IMR-90 (cell line): Measurements from ENCODE around the gene COL5A3. TPM values are rescaled to one million over a fixed set of nuclear protein-coding genes. Genes with fewer than 3 reads are reported as not detected.

Source experiments
- ATAC-seq: fragments of 200-7000 bp; cut with Tn5 transposase; 2 replicates; pipeline ENCODE4 v1.9.1; 2020; ENCODE audit warnings: low read depth, mild to moderate bottlenecking, moderate library complexity
- BruUV-seq: library from RNA; stranded (reverse); fragments of 400-500 nt; replicated peaks from 2 replicates; lab custom pipeline; 2021; lab: Mats Ljungman, UMichigan
- CTCF ChIA-PET: fragments of 300-600 bp; formaldehyde crosslinking; extraction: SDS; loops from one replicate; lab custom pipeline; 2021; ENCODE audit warnings: antibody characterized with exemption; lab: Yijun Ruan, JAX
- POLR2A ChIA-PET: fragments of 300-600 bp; sonication (Branson Sonifier 250); formaldehyde crosslinking; loops from one replicate; lab custom pipeline; 2022; ENCODE audit warnings: antibody characterized with exemption; ENCODE audit not compliant: unreplicated experiment; lab: Charles Lee
- DNase-seq: peaks from one replicate; pipeline ENCODE4 v3.0.0; 2013
- H2AFZ ChIP-seq: replicated peaks from 2 replicates; pipeline ENCODE3; 2013; ENCODE audit warnings: low read length, mild to moderate bottlenecking; ENCODE audit not compliant: poor library complexity
- H2AK5ac ChIP-seq: 2 replicates; pipeline ENCODE4 v1.6.1; 2013; ENCODE audit warnings: low read depth, low read length, inconsistent platforms
- H2AK9ac ChIP-seq: replicated peaks from 2 replicates; pipeline ENCODE3; 2013; ENCODE audit warnings: mild to moderate bottlenecking, low read depth, low read length, moderate library complexity; ENCODE audit not compliant: poor library complexity
- H2BK120ac ChIP-seq: 2 replicates; pipeline ENCODE4 v1.6.1; 2013; ENCODE audit warnings: low read depth, low read length, inconsistent platforms
- H2BK15ac ChIP-seq: 3 replicates; pipeline ENCODE4 v1.6.1; 2013; ENCODE audit warnings: low read depth, low read length, inconsistent platforms
- H2BK20ac ChIP-seq: 2 replicates; pipeline ENCODE4 v1.6.1; 2013; ENCODE audit warnings: low read depth, mild to moderate bottlenecking, inconsistent platforms, low read length, moderate library complexity
- H2BK5ac ChIP-seq: 2 replicates; pipeline ENCODE4 v1.6.1; 2013; ENCODE audit warnings: mild to moderate bottlenecking, low read depth, low read length, inconsistent platforms; ENCODE audit not compliant: poor library complexity, severe bottlenecking
- H3K14ac ChIP-seq: replicated peaks from 2 replicates; pipeline ENCODE4 v1.6.1; 2013; ENCODE audit warnings: low read depth, low read length, inconsistent platforms
- H3K18ac ChIP-seq: 2 replicates; pipeline ENCODE4 v1.6.1; 2013; ENCODE audit warnings: low read depth, low read length, control low read depth
- H3K23ac ChIP-seq: 2 replicates; pipeline ENCODE4 v1.6.1; 2013; ENCODE audit warnings: low read depth, low read length, inconsistent platforms
- H3K27ac ChIP-seq: 2 replicates; pipeline ENCODE4 v1.5.1; 2013; ENCODE audit warnings: mild to moderate bottlenecking, control low read depth, low read length; ENCODE audit not compliant: insufficient read depth
- H3K27me3 ChIP-seq: 2 replicates; pipeline ENCODE4 v1.6.1; 2013; ENCODE audit warnings: low read length; ENCODE audit not compliant: control insufficient read depth, insufficient read depth
- H3K36me3 ChIP-seq: 2 replicates; pipeline ENCODE4 v1.6.1; 2013; ENCODE audit warnings: low read length, mixed read lengths; ENCODE audit not compliant: control insufficient read depth, insufficient read depth
- H3K4ac ChIP-seq: 2 replicates; pipeline ENCODE4 v1.6.1; 2013; ENCODE audit warnings: low read depth, low read length, inconsistent platforms
- H3K4me1 ChIP-seq: 2 replicates; pipeline ENCODE4 v1.6.1; 2013; ENCODE audit warnings: low read length, mixed read lengths; ENCODE audit not compliant: control insufficient read depth, insufficient read depth
- H3K4me2 ChIP-seq: 2 replicates; pipeline ENCODE4 v1.6.1; 2013; ENCODE audit warnings: low read depth, mild to moderate bottlenecking, control low read depth, low read length, moderate library complexity
- H3K4me3 ChIP-seq: 2 replicates; pipeline ENCODE4 v1.5.1; 2013; ENCODE audit warnings: low read depth, mild to moderate bottlenecking, control low read depth, low read length, moderate library complexity; ENCODE audit not compliant: insufficient read depth
- H3K56ac ChIP-seq: 2 replicates; pipeline ENCODE4 v1.6.1; 2013; ENCODE audit warnings: low read length, inconsistent platforms; ENCODE audit not compliant: insufficient read depth; ENCODE audit errors: extremely low read depth
- H3K79me1 ChIP-seq, 2 experiments: 2 replicates each; pipeline ENCODE4 v1.6.1; 2013; ENCODE audit warnings: low read length in 2 of 2, inconsistent platforms in 1 of 2, low read depth in 1 of 2
- H3K9ac ChIP-seq: 2 replicates; pipeline ENCODE4 v1.6.1; 2013; ENCODE audit warnings: low read depth, low read length, control low read depth
- H3K9me1 ChIP-seq: 2 replicates; pipeline ENCODE4 v1.6.1; 2013; ENCODE audit warnings: low read length, inconsistent platforms; ENCODE audit not compliant: insufficient read depth
- H3K9me3 ChIP-seq: 2 replicates; pipeline ENCODE4 v1.6.1; 2013; ENCODE audit warnings: low read length; ENCODE audit not compliant: control insufficient read depth, insufficient read depth
- H4K20me1 ChIP-seq: 2 replicates; pipeline ENCODE4 v1.6.1; 2013; ENCODE audit warnings: low read length, inconsistent platforms; ENCODE audit not compliant: insufficient read depth
- H4K5ac ChIP-seq: 2 replicates; pipeline ENCODE4 v1.6.1; 2013; ENCODE audit warnings: mild to moderate bottlenecking, low read depth, low read length, control low read depth
- H4K8ac ChIP-seq, 2 experiments: 2 replicates each; pipeline ENCODE4 v1.6.1; 2013; ENCODE audit warnings: low read depth in 2 of 2, low read length in 2 of 2, control low read depth in 1 of 2, inconsistent platforms in 1 of 2
- H4K91ac ChIP-seq: 2 replicates; pipeline ENCODE4 v1.6.1; 2013; ENCODE audit warnings: low read depth, low read length, inconsistent platforms; ENCODE audit not compliant: insufficient read depth
- CEBPB ChIP-seq: IDR thresholded peaks from 2 replicates; pipeline ENCODE4 v1.6.1; 2012; ENCODE audit warnings: low read depth, low read length, improper control_type of control experiment
- USF2 ChIP-seq: fragments of 150-350 bp; IDR thresholded peaks from 2 replicates; pipeline ENCODE4 v1.6.1; 2017; ENCODE audit warnings: mild to moderate bottlenecking, antibody characterized with exemption, low read length, low read depth
- WGBS, 2 experiments: methylation state at CpG; one replicate each; pipeline versions ENCODE4 v1.1.5 to v1.1.7; 2013; ENCODE audit warnings: missing lambda C conversion rate in 2 of 2; ENCODE audit not compliant: insufficient read length in 1 of 2; ENCODE audit errors: extremely low coverage in 2 of 2; 5-methylcytosine and 5-hydroxymethylcytosine counted together
- dilution Hi-C: fragments of 300-500 bp; cut with HindIII; formaldehyde crosslinking; loops from one replicate; pipeline ENCODE4 v1.14.3; 2018; ENCODE audit warnings: low sequenced_read_pairs; ENCODE audit not compliant: unreplicated experiment
- in situ Hi-C: fragments of 300-500 bp; cut with MboI; formaldehyde crosslinking; loops from 3 replicates; pipeline ENCODE4 v1.14.3; 2019; ENCODE audit warnings: low sequenced_read_pairs, inconsistent platforms, mixed read lengths
- intact Hi-C: fragments of 100-400 bp; cut with micrococcal nuclease; formaldehyde crosslinking; loops from 2 replicates; pipeline ENCODE4 v1.10.0; 2022
- polyA plus RNA-seq, 3 experiments: library from polyadenylated mRNA; depleted of rRNA; stranded (reverse); fragments of >200 nt; gene quantifications; 2 replicates each; pipeline ENCODE4 v1.2.3, GENCODE V29; 2012; ENCODE audit warnings: low replicate concordance in 1 of 3
- total RNA-seq: library from RNA; depleted of rRNA; stranded (reverse); fragments of >200 nt; gene quantifications from 2 replicates; pipeline ENCODE4 v1.2.3, GENCODE V29; 2012

COL5A3 gene
- total and polyA plus RNA-seq, 2 of the 4 experiments (the other 2 are of a cell fraction), result 0.54 to 1.5 TPM

GRCh38 chr19:9937001-9937411 lies 73.3 kb downstream of the COL5A3 start:
- in situ Hi-C loops (loop anchor here (5.0 kb wide), 2 partner anchors 65 to 90 kb away; no protein-coding TSS in a partner anchor), intact Hi-C loops (no loop called here), dilution Hi-C loops (no loop called here)
- no peak overlapping the region for H2AFZ ChIP-seq
- no peak overlapping the region for H4K8ac ChIP-seq
- peaks cover 6% of the 10 kb centered on the region; the same call in 1 of the 2 replicates for H3K4me1 ChIP-seq
- BruUV-seq, result no TSS peak
- H2AK5ac ChIP-seq, result no peak overlapping the region
- H2BK5ac ChIP-seq, result no peak overlapping the region
- no peak overlapping the region for H3K14ac ChIP-seq
- no peak overlapping the region for H3K18ac ChIP-seq
- H3K56ac ChIP-seq, result no peak overlapping the region
- peaks cover 0 to 2% of the 10 kb centered on the region in 2 experiments; a peak in 1 of 4 replicates for H3K79me1 ChIP-seq
- H3K27ac ChIP-seq, result no peak overlapping the region
- ATAC-seq (no peak), DNase-seq (no peak)
- no peaks in the 10 kb centered on the region; the same call in 1 of the 2 replicates for H4K20me1 ChIP-seq
- 12% methylated on average over 8 of the region's 20 CpGs; no CpG with 5 or more reads in 1 of the 2 experiments for WGBS, 2 experiments
- no peak overlapping the region for H3K23ac ChIP-seq
- no peak overlapping the region for H3K4ac ChIP-seq
- H2BK20ac ChIP-seq, result no peak overlapping the region
- H4K91ac ChIP-seq, result no peak overlapping the region
- H2BK15ac ChIP-seq, result no peak overlapping the region
- H3K4me2 ChIP-seq, result no peak overlapping the region
- H2AK9ac ChIP-seq, result no peak overlapping the region
- peaks cover 2% of the 10 kb centered on the region; the same call in 1 of the 2 replicates for H3K9me3 ChIP-seq
- H2BK120ac ChIP-seq, result no peak overlapping the region
- no peak overlapping the region for H3K4me3 ChIP-seq
- H3K9me1 ChIP-seq, result peaks cover 8% of the 10 kb centered on the region
- no peak overlapping the region for H4K5ac ChIP-seq
- H3K36me3 ChIP-seq, result no peaks in the 10 kb centered on the region
- no peak overlapping the region for H3K9ac ChIP-seq
- CTCF ChIA-PET, result no interaction called here
- TF ChIP-seq USF2, result no peak
- no peak for TF ChIP-seq CEBPB
- H3K27me3 ChIP-seq, result peaks cover 22% of the 10 kb centered on the region
- POLR2A ChIA-PET, result no interaction called here
